Measurements from ENCODE around the gene HCAR3.
"Not testable (repeated sequence)": the region's sequence is repeated elsewhere in the genome, so short reads cannot be mapped to it uniquely, and the experiment has no call there.

HCAR3 gene

GRCh38 chr12:122721057-122721545 is 4.5 kb upstream of the HCAR3 start:
- peak; percentile 78 to 89 (median 89) for DNase-seq

GRCh38 chr12:122715211-122715610 is 1.4 kb downstream of the HCAR3 start:
- peak in 1 of 3 donors; percentile 29 for DNase-seq

- not testable (repeated sequence) for DNase-seq
These were observed 3.0 kb downstream of the HCAR3 start for GRCh38 chr12:122713491-122714188.

GRCh38 chr12:122711266-122711665 is 5.3 kb downstream of the HCAR3 start:
- peak; percentile 65 to 78 (median 69) for DNase-seq

- DNase-seq = not testable (repeated sequence)
These were observed 6.3 kb downstream of the HCAR3 start for GRCh38 chr12:122710341-122710740.

GRCh38 chr12:122709287-122709686 is 7.3 kb downstream of the HCAR3 start:
- not testable (repeated sequence) for DNase-seq

- DNase-seq = not testable (repeated sequence)
These were observed 12.8 kb downstream of the HCAR3 start for GRCh38 chr12:122703841-122704240.

GRCh38 chr12:122702890-122703611 is 13.6 kb downstream of the HCAR3 start, which contains the start of gene HCAR2:
HCAR2 (minus strand) TSS chr12:122703357; CDS start chr12:122703283, 74 bp downstream.
- peak; percentile 84 to 95 (median 90) for DNase-seq

- DNase-seq = not testable (repeated sequence)
These were observed 15.1 kb downstream of the HCAR3 start for GRCh38 chr12:122701481-122701880.

GRCh38 chr12:122700038-122700710 is 16.4 kb downstream of the HCAR3 start:
- not testable (repeated sequence) for DNase-seq

GRCh38 chr12:122696922-122697321 is 19.7 kb downstream of the HCAR3 start:
- DNase-seq = not testable (repeated sequence)

- DNase-seq = no peak
These were observed 25.0 kb downstream of the HCAR3 start for GRCh38 chr12:122691566-122691965.

GRCh38 chr12:122688291-122688690 is 28.3 kb downstream of the HCAR3 start:
- no peak for DNase-seq

GRCh38 chr12:122687086-122687485 is 29.5 kb downstream of the HCAR3 start:
- DNase-seq = no peak

- DNase-seq = no peak
These were observed 30.1 kb downstream of the HCAR3 start for GRCh38 chr12:122686538-122686937.

GRCh38 chr12:122684297-122684813 is 32.3 kb downstream of the HCAR3 start:
- no peak for DNase-seq

GRCh38 chr12:122681814-122682213 is 34.8 kb downstream of the HCAR3 start:
- DNase-seq = peak; percentile 89 to 96 (median 95)

- DNase-seq = peak; percentile 28 to 38 (median 33)
These were observed 35.6 kb downstream of the HCAR3 start for GRCh38 chr12:122680989-122681388.

- DNase-seq = not testable (repeated sequence)
These were observed 39.8 kb downstream of the HCAR3 start for GRCh38 chr12:122676781-122677180.

GRCh38 chr12:122676015-122676414 is 40.6 kb downstream of the HCAR3 start:
- DNase-seq = not testable (repeated sequence)

- DNase-seq = no peak
These were observed 44.1 kb downstream of the HCAR3 start for GRCh38 chr12:122672515-122672914.

GRCh38 chr12:122669397-122670070 is 47.1 kb downstream of the HCAR3 start:
- DNase-seq = no peak
